Hepatocyte (in vitro differentiated cells): Measurements from ENCODE around the gene GRID2. TPM values are rescaled to one million over a fixed set of nuclear protein-coding genes. Genes with fewer than 3 reads are reported as not detected.

ENCODE experiments used
- DNase-seq: peaks from one replicate; pipeline ENCODE4 v3.0.0-alpha.2; 2016; ENCODE audit warnings: low spot score
- H2AFZ ChIP-seq: fragments of 200-600 bp; sonication (generic); 2 replicates; pipeline ENCODE4 v1.6.0; 2016; ENCODE audit warnings: antibody characterized with exemption, mild to moderate bottlenecking
- H3K27ac ChIP-seq: fragments of 200-600 bp; sonication (generic); 2 replicates; pipeline ENCODE4 v1.5.1; 2016; ENCODE audit warnings: mild to moderate bottlenecking
- H3K27me3 ChIP-seq: fragments of 200-600 bp; sonication (generic); 2 replicates; pipeline ENCODE4 v1.6.1; 2016
- H3K36me3 ChIP-seq: fragments of 200-600 bp; sonication (generic); replicated peaks from 2 replicates; pipeline ENCODE4 v1.5.1; 2016; ENCODE audit warnings: low read depth; ENCODE audit not compliant: insufficient read depth
- H3K4me1 ChIP-seq: fragments of 200-600 bp; sonication (generic); 2 replicates; pipeline ENCODE4 v1.5.1; 2016; ENCODE audit warnings: mild to moderate bottlenecking, moderate library complexity; ENCODE audit not compliant: insufficient read depth
- H3K4me2 ChIP-seq: fragments of 200-600 bp; sonication (generic); 2 replicates; pipeline ENCODE4 v1.6.0; 2016
- H3K4me3 ChIP-seq: fragments of 200-600 bp; sonication (generic); 2 replicates; pipeline ENCODE4 v1.5.1; 2016; ENCODE audit warnings: mild to moderate bottlenecking
- H3K79me2 ChIP-seq: fragments of 200-600 bp; sonication (generic); 2 replicates; pipeline ENCODE4 v1.6.0; 2017; ENCODE audit warnings: mild to moderate bottlenecking
- H3K9me2 ChIP-seq: fragments of 200-600 bp; sonication (generic); replicated peaks from 2 replicates; pipeline ENCODE4 v1.6.0; 2017; ENCODE audit warnings: mild to moderate bottlenecking; ENCODE audit not compliant: insufficient read depth
- H3K9me3 ChIP-seq: fragments of 200-600 bp; sonication (generic); 2 replicates; pipeline ENCODE4 v1.5.1; 2016; ENCODE audit warnings: low read depth, mild to moderate bottlenecking
- H4K20me1 ChIP-seq: fragments of 200-600 bp; sonication (generic); 2 replicates; pipeline ENCODE4 v1.6.0; 2016; ENCODE audit warnings: mild to moderate bottlenecking; ENCODE audit not compliant: insufficient read depth, poor library complexity, severe bottlenecking
- EZH2 ChIP-seq: fragments of 200-600 bp; sonication (generic); IDR thresholded peaks from 2 replicates; pipeline ENCODE4 v1.6.1; 2016; ENCODE audit warnings: antibody characterized with exemption, mild to moderate bottlenecking, borderline replicate concordance
- EZH2phosphoT487 ChIP-seq: fragments of 200-600 bp; sonication (generic); IDR thresholded peaks from one replicate; pipeline ENCODE4 v1.6.1; 2018; ENCODE audit warnings: antibody characterized with exemption, mild to moderate bottlenecking, low read depth, moderate library complexity; ENCODE audit not compliant: unreplicated experiment, severe bottlenecking
- WGBS: methylation state at CpG from one replicate; pipeline ENCODE4 v1.1.6; 2016; ENCODE audit warnings: low lambda C conversion rate; ENCODE audit errors: missing lambda C conversion rate; 5-methylcytosine and 5-hydroxymethylcytosine counted together
- polyA plus RNA-seq: library from polyadenylated mRNA; unstranded; fragments of >200 nt; fragmentation: Nextera tagmentation; extraction: Ambion mirVana; gene quantifications from 2 replicates; pipeline ENCODE4 v1.2.1, GENCODE V29; 2016
- total RNA-seq: library from RNA; depleted of rRNA; stranded (reverse); fragments of >200 nt; gene quantifications from 2 replicates; pipeline ENCODE4 v1.2.3, GENCODE V29; 2014
- TF ChIP-seq, protein P1 (sequence below): fragments of 200-600 bp; sonication (generic); IDR thresholded peaks from 2 replicates; pipeline ENCODE4 v1.5.1; 2016; ENCODE audit warnings: antibody characterized with exemption, mild to moderate bottlenecking; ENCODE audit not compliant: poor library complexity

Gene GRID2
- total and polyA plus RNA-seq, 2 experiments from 2014 or later = 0.53 to 3.5 TPM

DNA sequence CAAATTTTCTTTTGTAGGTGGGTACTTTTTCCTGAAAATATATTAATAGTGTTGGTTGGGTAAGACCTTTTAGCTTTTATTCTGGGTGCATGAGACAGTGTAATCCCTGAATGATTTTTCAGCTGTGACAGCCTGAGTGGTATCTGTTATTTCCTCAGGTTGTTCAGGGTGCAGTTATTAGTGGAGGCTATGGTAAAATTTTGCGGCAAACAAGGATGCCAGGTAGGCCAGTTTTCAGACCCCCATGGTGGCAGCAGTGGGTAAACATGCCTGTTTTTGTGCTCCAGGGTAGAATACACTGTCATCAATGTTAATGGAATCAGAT lies 47.9 kb upstream of the GRID2 start:
- Histone ChIP-seq H3K36me3 (no peaks in the 10 kb centered on the region), H2AFZ (no peak overlapping the region), H3K9me2 (no peaks in the 10 kb centered on the region), H3K4me2 (no peak overlapping the region), H3K27me3 (no peaks in the 10 kb centered on the region), H3K27ac (no peak overlapping the region), H3K4me1 (no peaks in the 10 kb centered on the region), H3K79me2 (no peaks in the 10 kb centered on the region), H4K20me1 (no peaks in the 10 kb centered on the region), H3K9me3 (no peaks in the 10 kb centered on the region), H3K4me3 (no peak overlapping the region)
- DNase-seq = no peak
- TF ChIP-seq EZH2 (no peak), EZH2phosphoT487 (no peak)
- TF ChIP-seq, protein P1, sequence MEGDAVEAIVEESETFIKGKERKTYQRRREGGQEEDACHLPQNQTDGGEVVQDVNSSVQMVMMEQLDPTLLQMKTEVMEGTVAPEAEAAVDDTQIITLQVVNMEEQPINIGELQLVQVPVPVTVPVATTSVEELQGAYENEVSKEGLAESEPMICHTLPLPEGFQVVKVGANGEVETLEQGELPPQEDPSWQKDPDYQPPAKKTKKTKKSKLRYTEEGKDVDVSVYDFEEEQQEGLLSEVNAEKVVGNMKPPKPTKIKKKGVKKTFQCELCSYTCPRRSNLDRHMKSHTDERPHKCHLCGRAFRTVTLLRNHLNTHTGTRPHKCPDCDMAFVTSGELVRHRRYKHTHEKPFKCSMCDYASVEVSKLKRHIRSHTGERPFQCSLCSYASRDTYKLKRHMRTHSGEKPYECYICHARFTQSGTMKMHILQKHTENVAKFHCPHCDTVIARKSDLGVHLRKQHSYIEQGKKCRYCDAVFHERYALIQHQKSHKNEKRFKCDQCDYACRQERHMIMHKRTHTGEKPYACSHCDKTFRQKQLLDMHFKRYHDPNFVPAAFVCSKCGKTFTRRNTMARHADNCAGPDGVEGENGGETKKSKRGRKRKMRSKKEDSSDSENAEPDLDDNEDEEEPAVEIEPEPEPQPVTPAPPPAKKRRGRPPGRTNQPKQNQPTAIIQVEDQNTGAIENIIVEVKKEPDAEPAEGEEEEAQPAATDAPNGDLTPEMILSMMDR = no peak
- WGBS = 91% methylated on average over 1 of the region's 1 CpG

DNA sequence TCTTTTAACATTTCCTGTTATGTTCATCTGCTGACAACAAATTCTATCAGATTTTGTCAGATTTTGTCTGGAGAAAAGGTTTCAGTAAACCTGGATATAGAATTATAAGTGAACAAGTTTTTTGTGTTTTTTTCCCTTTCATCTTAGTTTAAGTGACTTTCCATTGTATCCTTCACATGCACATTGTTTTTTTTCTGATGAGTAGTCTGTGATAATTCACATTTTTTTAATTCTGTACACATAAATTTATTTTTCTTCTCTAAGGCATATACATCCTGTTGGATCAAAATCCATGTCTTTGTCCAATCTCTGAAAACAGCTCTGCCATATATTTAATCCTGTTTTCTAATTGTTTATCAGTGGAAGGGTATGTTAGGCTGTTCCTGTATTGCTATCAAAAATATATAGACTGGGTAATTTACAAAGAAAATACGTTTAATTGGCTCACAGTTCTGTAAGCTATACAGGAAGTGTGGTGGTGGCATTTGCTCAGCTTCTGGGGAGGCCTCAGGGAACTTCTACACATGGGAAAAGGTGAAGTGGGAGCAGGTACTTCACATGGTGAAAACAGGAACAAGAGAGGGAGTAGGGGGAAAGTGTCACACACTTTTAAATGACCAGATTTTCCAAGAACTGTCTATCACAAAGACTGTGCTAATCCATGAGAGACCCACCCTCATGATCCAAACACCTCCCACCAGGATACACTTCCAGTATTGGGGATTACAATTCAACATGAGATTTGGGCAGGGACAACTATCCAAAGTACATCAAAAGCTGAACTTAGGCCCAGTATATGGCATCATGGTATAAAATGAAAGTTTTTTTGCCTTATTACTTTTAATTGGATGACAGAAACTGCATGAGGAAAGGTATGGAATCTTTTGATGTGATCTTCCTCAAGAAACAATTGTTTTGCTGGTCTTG lies 45.6 kb upstream of the GRID2 start:
- Histone ChIP-seq H3K27ac (no peak overlapping the region), H2AFZ (no peak overlapping the region), H3K27me3 (no peaks in the 10 kb centered on the region), H4K20me1 (no peaks in the 10 kb centered on the region), H3K4me2 (no peak overlapping the region), H3K4me3 (no peak overlapping the region), H3K36me3 (no peaks in the 10 kb centered on the region), H3K4me1 (no peaks in the 10 kb centered on the region), H3K9me2 (no peaks in the 10 kb centered on the region), H3K79me2 (no peaks in the 10 kb centered on the region), H3K9me3 (no peaks in the 10 kb centered on the region)
- WGBS = 46% methylated on average over 1 of the region's 1 CpG
- no peak for DNase-seq
- TF ChIP-seq EZH2phosphoT487 (no peak), EZH2 (no peak)
- TF ChIP-seq, protein P1 = no peak

DNA sequence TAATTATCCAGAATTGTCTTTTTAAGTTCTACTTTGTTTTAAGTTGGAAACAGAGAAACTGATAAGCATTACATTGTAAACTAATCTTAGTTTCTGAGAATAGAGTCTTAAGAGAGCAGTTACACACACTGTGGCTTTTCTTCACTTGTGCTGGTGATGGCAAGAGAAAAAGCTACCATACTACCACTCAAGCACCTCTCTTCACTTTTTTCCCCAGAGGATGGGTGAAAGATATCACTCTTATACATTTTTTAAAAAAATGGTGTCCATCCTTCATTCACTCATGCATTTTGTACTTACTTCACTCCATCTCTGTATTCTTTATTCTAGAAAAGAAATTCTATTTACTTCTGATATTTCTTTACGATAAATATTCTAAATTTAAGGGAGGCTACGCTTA lies 42.5 kb upstream of the GRID2 start:
- no peaks in the 10 kb centered on the region for H3K9me3 ChIP-seq
- no peaks in the 10 kb centered on the region for H3K9me2 ChIP-seq
- no peaks in the 10 kb centered on the region for H3K4me1 ChIP-seq
- H2AFZ ChIP-seq = no peak overlapping the region
- TF ChIP-seq, protein P1 = no peak
- TF ChIP-seq EZH2 = no peak
- TF ChIP-seq EZH2phosphoT487 = no peak
- no peaks in the 10 kb centered on the region for H3K79me2 ChIP-seq
- no peak for DNase-seq
- 94% methylated on average over 2 of the region's 2 CpGs for WGBS
- no peak overlapping the region for H3K27ac ChIP-seq
- no peak overlapping the region for H3K4me2 ChIP-seq
- H4K20me1 ChIP-seq = no peaks in the 10 kb centered on the region
- no peaks in the 10 kb centered on the region for H3K36me3 ChIP-seq
- no peaks in the 10 kb centered on the region for H3K27me3 ChIP-seq
- H3K4me3 ChIP-seq = no peak overlapping the region
